ENCODE data around the gene PPIC.

Gene PPIC

DNA sequence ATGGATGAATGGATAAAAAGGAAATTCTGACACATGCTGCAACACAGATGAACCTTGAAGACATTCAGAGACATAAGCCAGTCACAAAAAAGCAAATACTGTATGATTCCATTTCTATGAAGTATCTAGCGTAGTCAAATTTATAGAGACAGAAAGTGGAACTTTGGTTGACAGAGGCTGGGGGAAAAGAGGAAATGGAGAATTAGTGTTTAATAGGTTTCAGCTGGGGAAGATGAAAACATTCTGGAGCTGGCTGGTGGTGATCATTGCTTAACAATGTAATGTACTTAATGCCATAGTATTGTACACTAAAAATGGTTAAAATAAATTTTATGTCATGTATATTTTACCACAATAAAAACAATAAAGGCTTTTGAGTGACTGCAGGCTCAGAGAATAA lies 24.2 kb downstream of the PPIC start:
- TF ChIP-seq, protein P1, sequence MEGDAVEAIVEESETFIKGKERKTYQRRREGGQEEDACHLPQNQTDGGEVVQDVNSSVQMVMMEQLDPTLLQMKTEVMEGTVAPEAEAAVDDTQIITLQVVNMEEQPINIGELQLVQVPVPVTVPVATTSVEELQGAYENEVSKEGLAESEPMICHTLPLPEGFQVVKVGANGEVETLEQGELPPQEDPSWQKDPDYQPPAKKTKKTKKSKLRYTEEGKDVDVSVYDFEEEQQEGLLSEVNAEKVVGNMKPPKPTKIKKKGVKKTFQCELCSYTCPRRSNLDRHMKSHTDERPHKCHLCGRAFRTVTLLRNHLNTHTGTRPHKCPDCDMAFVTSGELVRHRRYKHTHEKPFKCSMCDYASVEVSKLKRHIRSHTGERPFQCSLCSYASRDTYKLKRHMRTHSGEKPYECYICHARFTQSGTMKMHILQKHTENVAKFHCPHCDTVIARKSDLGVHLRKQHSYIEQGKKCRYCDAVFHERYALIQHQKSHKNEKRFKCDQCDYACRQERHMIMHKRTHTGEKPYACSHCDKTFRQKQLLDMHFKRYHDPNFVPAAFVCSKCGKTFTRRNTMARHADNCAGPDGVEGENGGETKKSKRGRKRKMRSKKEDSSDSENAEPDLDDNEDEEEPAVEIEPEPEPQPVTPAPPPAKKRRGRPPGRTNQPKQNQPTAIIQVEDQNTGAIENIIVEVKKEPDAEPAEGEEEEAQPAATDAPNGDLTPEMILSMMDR (IDR thresholded peaks at IDR 0.05): no peak
- TF ChIP-seq ZFX (IDR thresholded peaks at IDR 0.05; ENCODE audit: borderline replicate concordance): no peak

GRCh38 chr5:123007754-123008153 lies 28.8 kb downstream of the PPIC start:
- TF ChIP-seq, protein P1 (IDR thresholded peaks at IDR 0.05): no peak
- no peak for TF ChIP-seq ZFX (IDR thresholded peaks at IDR 0.05; ENCODE audit: borderline replicate concordance)
- no peak overlapping the region for H3K27ac ChIP-seq

More for the DNA sequence above, 24.2 kb downstream of the PPIC start:
- H3K27ac ChIP-seq: no peak overlapping the region

- H3K27ac ChIP-seq: no peak overlapping the region
- TF ChIP-seq ZFX (IDR thresholded peaks at IDR 0.05; ENCODE audit: borderline replicate concordance): no peak
- TF ChIP-seq, protein P1 (IDR thresholded peaks at IDR 0.05): no peak
These were observed 29.3 kb downstream of the PPIC start for GRCh38 chr5:123007182-123007581.

GRCh38 chr5:123001808-123002207 lies 34.7 kb downstream of the PPIC start:
- TF ChIP-seq, protein P1 (IDR thresholded peaks at IDR 0.05): no peak
- no peak for TF ChIP-seq ZFX (IDR thresholded peaks at IDR 0.05; ENCODE audit: borderline replicate concordance)
- no peak overlapping the region for H3K27ac ChIP-seq

- TF ChIP-seq, protein P1 (IDR thresholded peaks at IDR 0.05): no peak
- no peak for TF ChIP-seq ZFX (IDR thresholded peaks at IDR 0.05; ENCODE audit: borderline replicate concordance)
- H3K27ac ChIP-seq: no peak overlapping the region
These were observed 35.8 kb downstream of the PPIC start for GRCh38 chr5:123000731-123001130.

DNA sequence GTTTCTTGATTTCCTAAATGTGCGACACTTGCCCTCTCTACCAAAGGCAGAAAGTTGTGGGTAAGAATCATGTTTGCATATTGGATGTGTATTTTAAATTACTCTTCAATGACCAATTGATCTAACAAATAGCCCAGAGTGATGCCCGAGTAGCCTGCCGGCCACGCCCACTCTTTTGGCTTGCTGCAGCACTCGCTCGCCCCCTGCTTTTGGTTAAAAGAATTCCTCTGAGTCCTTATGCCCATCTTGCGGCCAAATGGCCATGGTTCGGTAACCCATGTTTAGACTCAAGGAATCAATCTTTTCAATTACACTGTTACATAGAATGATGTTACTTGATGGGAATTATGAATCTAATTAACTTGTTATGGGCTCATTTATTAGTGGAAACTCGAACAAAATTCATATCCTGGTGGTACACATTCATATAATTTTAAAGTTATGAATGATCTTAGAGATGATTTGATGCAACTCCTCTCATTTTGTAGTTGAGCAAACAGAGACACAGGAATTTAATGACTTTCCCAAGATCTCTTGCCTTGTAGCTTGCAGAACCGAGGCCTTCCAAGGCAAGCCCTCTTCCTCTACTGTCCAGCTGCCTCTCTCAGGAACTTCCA lies 36.5 kb downstream of the PPIC start:
- no peak for TF ChIP-seq ZFX (IDR thresholded peaks at IDR 0.05; ENCODE audit: borderline replicate concordance)
- TF ChIP-seq, protein P1 (IDR thresholded peaks at IDR 0.05): peak; percentile 84
- no peak overlapping the region for H3K27ac ChIP-seq

DNA sequence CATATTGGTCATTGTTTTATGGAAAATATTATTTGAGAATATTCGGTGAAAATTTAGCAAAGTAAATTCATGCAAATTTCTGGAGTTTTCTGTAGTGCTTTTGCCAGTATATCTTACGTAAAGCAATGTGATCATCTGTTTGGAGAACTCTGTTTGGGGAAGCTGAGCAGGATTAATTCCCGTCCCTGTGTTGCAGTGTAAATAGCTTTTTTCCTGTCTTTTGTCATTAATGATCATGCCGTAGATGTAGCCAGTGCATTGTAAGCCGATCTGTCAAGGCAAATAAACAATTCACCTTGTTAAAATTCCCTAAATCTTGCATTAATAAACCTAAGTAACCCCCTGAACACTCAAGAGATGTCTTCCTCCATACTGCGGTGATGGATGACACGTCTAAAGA lies 39.2 kb downstream of the PPIC start:
- H3K27ac ChIP-seq: no peak overlapping the region

More for the DNA sequence above, 39.2 kb downstream of the PPIC start:
- TF ChIP-seq, protein P1 (IDR thresholded peaks at IDR 0.05): no peak
- TF ChIP-seq ZFX (IDR thresholded peaks at IDR 0.05; ENCODE audit: borderline replicate concordance): no peak
